ENCODE data around the gene ITGA2B.

The ITGA2B gene

GRCh38 chr17:44389281-44389680 lies at the start of gene ITGA2B:
Gene ITGA2B, minus strand, starts transcription at chr17:44389649. Its CDS starts 176 bp downstream, at chr17:44389473.
- DNase-seq (ENCODE audit: low read depth, low spot score), result no peak
- Histone ChIP-seq H3K4me1 (ENCODE audit: control insufficient read depth, insufficient read depth, low read length) (no peaks in the 10 kb centered on the region), H3K9me3 (ENCODE audit: control insufficient read depth, insufficient read depth, low read length) (no peaks in the 10 kb centered on the region), H3K27ac (ENCODE audit: low read length) (no peak within 1 kb of the TSS), H3K27me3 (ENCODE audit: control insufficient read depth, insufficient read depth, low read length) (peaks cover 2% of the 10 kb centered on the region; the same call in 1 of the 2 replicates), H3K36me3 (ENCODE audit: control insufficient read depth, insufficient read depth, low read length) (no peaks in the 10 kb centered on the region), H3K4me3 (ENCODE audit: low read length) (no peak within 1 kb of the TSS)
- WGBS (ENCODE audit: insufficient coverage, insufficient read length), result no CpG with 5 or more reads among the region's 1 CpG

- H3K4me1 ChIP-seq (ENCODE audit: control insufficient read depth, insufficient read depth, low read length), result no peaks in the 10 kb centered on the region
- no CpG with 5 or more reads among the region's 3 CpGs for WGBS (ENCODE audit: insufficient coverage, insufficient read length)
- H3K27me3 ChIP-seq (ENCODE audit: control insufficient read depth, insufficient read depth, low read length), result no peaks in the 10 kb centered on the region
- DNase-seq (ENCODE audit: low read depth, low spot score), result no peak
- H3K27ac ChIP-seq (ENCODE audit: low read length), result no peak overlapping the region
- no peak overlapping the region for H3K4me3 ChIP-seq (ENCODE audit: low read length)
- peaks cover 4% of the 10 kb centered on the region; the same call in 1 of the 2 replicates for H3K36me3 ChIP-seq (ENCODE audit: control insufficient read depth, insufficient read depth, low read length)
- H3K9me3 ChIP-seq (ENCODE audit: control insufficient read depth, insufficient read depth, low read length), result no peaks in the 10 kb centered on the region
Measured at GRCh38 chr17:44439168-44439567, 49.7 kb upstream of the ITGA2B start.

GRCh38 chr17:44438636-44439035 lies 49.2 kb upstream of the ITGA2B start:
- H3K4me3 ChIP-seq (ENCODE audit: low read length), result no peak overlapping the region
- no peak overlapping the region for H3K27ac ChIP-seq (ENCODE audit: low read length)
- H3K27me3 ChIP-seq (ENCODE audit: control insufficient read depth, insufficient read depth, low read length), result no peaks in the 10 kb centered on the region
- no CpG with 5 or more reads among the region's 2 CpGs for WGBS (ENCODE audit: insufficient coverage, insufficient read length)
- no peaks in the 10 kb centered on the region for H3K9me3 ChIP-seq (ENCODE audit: control insufficient read depth, insufficient read depth, low read length)
- peaks cover 4% of the 10 kb centered on the region; the same call in 1 of the 2 replicates for H3K36me3 ChIP-seq (ENCODE audit: control insufficient read depth, insufficient read depth, low read length)
- DNase-seq (ENCODE audit: low read depth, low spot score), result no peak
- no peaks in the 10 kb centered on the region for H3K4me1 ChIP-seq (ENCODE audit: control insufficient read depth, insufficient read depth, low read length)

GRCh38 chr17:44436336-44436735 lies 46.9 kb upstream of the ITGA2B start:
- no CpG with 5 or more reads among the region's 2 CpGs for WGBS (ENCODE audit: insufficient coverage, insufficient read length)
- no peak for DNase-seq (ENCODE audit: low read depth, low spot score)
- Histone ChIP-seq H3K27me3 (ENCODE audit: control insufficient read depth, insufficient read depth, low read length) (no peaks in the 10 kb centered on the region), H3K4me3 (ENCODE audit: low read length) (no peak overlapping the region), H3K9me3 (ENCODE audit: control insufficient read depth, insufficient read depth, low read length) (no peaks in the 10 kb centered on the region), H3K36me3 (ENCODE audit: control insufficient read depth, insufficient read depth, low read length) (peaks cover 4% of the 10 kb centered on the region; the same call in 1 of the 2 replicates), H3K4me1 (ENCODE audit: control insufficient read depth, insufficient read depth, low read length) (no peaks in the 10 kb centered on the region), H3K27ac (ENCODE audit: low read length) (no peak overlapping the region)

- no peak for DNase-seq (ENCODE audit: low read depth, low spot score)
- no peak overlapping the region for H3K4me3 ChIP-seq (ENCODE audit: low read length)
- H3K27ac ChIP-seq (ENCODE audit: low read length), result no peak overlapping the region
- H3K9me3 ChIP-seq (ENCODE audit: control insufficient read depth, insufficient read depth, low read length), result no peaks in the 10 kb centered on the region
- no peaks in the 10 kb centered on the region for H3K27me3 ChIP-seq (ENCODE audit: control insufficient read depth, insufficient read depth, low read length)
- peaks cover 4% of the 10 kb centered on the region; the same call in 1 of the 2 replicates for H3K36me3 ChIP-seq (ENCODE audit: control insufficient read depth, insufficient read depth, low read length)
- no CpG with 5 or more reads among the region's 9 CpGs for WGBS (ENCODE audit: insufficient coverage, insufficient read length)
- no peaks in the 10 kb centered on the region for H3K4me1 ChIP-seq (ENCODE audit: control insufficient read depth, insufficient read depth, low read length)
Measured at GRCh38 chr17:44432254-44433157, 43.1 kb upstream of the ITGA2B start.

- Histone ChIP-seq H3K27ac (ENCODE audit: low read length) (no peak overlapping the region), H3K36me3 (ENCODE audit: control insufficient read depth, insufficient read depth, low read length) (no peaks in the 10 kb centered on the region), H3K4me1 (ENCODE audit: control insufficient read depth, insufficient read depth, low read length) (no peaks in the 10 kb centered on the region), H3K9me3 (ENCODE audit: control insufficient read depth, insufficient read depth, low read length) (no peaks in the 10 kb centered on the region), H3K27me3 (ENCODE audit: control insufficient read depth, insufficient read depth, low read length) (no peaks in the 10 kb centered on the region), H3K4me3 (ENCODE audit: low read length) (no peak overlapping the region)
- WGBS (ENCODE audit: insufficient coverage, insufficient read length), result no CpG with 5 or more reads among the region's 3 CpGs
- no peak for DNase-seq (ENCODE audit: low read depth, low spot score)
Measured at GRCh38 chr17:44424828-44425461, 35.5 kb upstream of the ITGA2B start.

- no peak for DNase-seq (ENCODE audit: low read depth, low spot score)
- Histone ChIP-seq H3K27ac (ENCODE audit: low read length) (no peak overlapping the region), H3K4me3 (ENCODE audit: low read length) (no peak overlapping the region), H3K27me3 (ENCODE audit: control insufficient read depth, insufficient read depth, low read length) (no peaks in the 10 kb centered on the region), H3K9me3 (ENCODE audit: control insufficient read depth, insufficient read depth, low read length) (no peaks in the 10 kb centered on the region), H3K36me3 (ENCODE audit: control insufficient read depth, insufficient read depth, low read length) (peaks cover 2% of the 10 kb centered on the region; the same call in 1 of the 2 replicates), H3K4me1 (ENCODE audit: control insufficient read depth, insufficient read depth, low read length) (no peaks in the 10 kb centered on the region)
- no CpG with 5 or more reads among the region's 2 CpGs for WGBS (ENCODE audit: insufficient coverage, insufficient read length)
Measured at GRCh38 chr17:44417553-44417952, 28.1 kb upstream of the ITGA2B start.

GRCh38 chr17:44416558-44417289 lies 27.3 kb upstream of the ITGA2B start:
- Histone ChIP-seq H3K27ac (ENCODE audit: low read length) (no peak overlapping the region), H3K9me3 (ENCODE audit: control insufficient read depth, insufficient read depth, low read length) (no peaks in the 10 kb centered on the region), H3K4me1 (ENCODE audit: control insufficient read depth, insufficient read depth, low read length) (no peaks in the 10 kb centered on the region), H3K27me3 (ENCODE audit: control insufficient read depth, insufficient read depth, low read length) (no peaks in the 10 kb centered on the region), H3K4me3 (ENCODE audit: low read length) (no peak overlapping the region), H3K36me3 (ENCODE audit: control insufficient read depth, insufficient read depth, low read length) (peaks cover 2% of the 10 kb centered on the region; the same call in 1 of the 2 replicates)
- WGBS (ENCODE audit: insufficient coverage, insufficient read length), result no CpG with 5 or more reads among the region's 2 CpGs
- DNase-seq (ENCODE audit: low read depth, low spot score), result no peak

GRCh38 chr17:44414394-44415155 lies 25.1 kb upstream of the ITGA2B start:
- H3K27ac ChIP-seq (ENCODE audit: low read length), result no peak overlapping the region
- DNase-seq (ENCODE audit: low read depth, low spot score), result no peak
- no peaks in the 10 kb centered on the region for H3K27me3 ChIP-seq (ENCODE audit: control insufficient read depth, insufficient read depth, low read length)
- H3K36me3 ChIP-seq (ENCODE audit: control insufficient read depth, insufficient read depth, low read length), result peaks cover 2% of the 10 kb centered on the region; the same call in 1 of the 2 replicates
- no peaks in the 10 kb centered on the region for H3K9me3 ChIP-seq (ENCODE audit: control insufficient read depth, insufficient read depth, low read length)
- no CpG with 5 or more reads among the region's 1 CpG for WGBS (ENCODE audit: insufficient coverage, insufficient read length)
- H3K4me1 ChIP-seq (ENCODE audit: control insufficient read depth, insufficient read depth, low read length), result no peaks in the 10 kb centered on the region
- no peak overlapping the region for H3K4me3 ChIP-seq (ENCODE audit: low read length)

All from iPS DF 6.9 (cell line).